HL-60 (cell line): ENCODE measurements around the gene EDA.

Experiments used
- DNase-seq, 2 experiments: peaks; one replicate each; pipeline ENCODE4 v3.0.0-alpha.2; 2010 to 2020; ENCODE audit warnings: low read depth in 1 of 2, low spot score in 1 of 2
- H3K27ac ChIP-seq: fragments of 250-450 bp; sonication (Bioruptor Pico); replicated peaks from 2 replicates; pipeline ENCODE4 v1.5.1; 2020; ENCODE audit warnings: mild to moderate bottlenecking, moderate library complexity
- H3K27me3 ChIP-seq: fragments of 250-450 bp; sonication (Bioruptor Pico); 2 replicates; pipeline ENCODE4 v1.5.1; 2021; ENCODE audit warnings: mild to moderate bottlenecking, moderate library complexity; ENCODE audit not compliant: insufficient read depth, poor library complexity, severe bottlenecking
- H3K4me3 ChIP-seq: replicated peaks from 2 replicates; pipeline ENCODE4 v1.5.1; 2011; ENCODE audit warnings: mild to moderate bottlenecking, control low read depth, low read length; ENCODE audit not compliant: insufficient read depth
- CTCF ChIP-seq: IDR thresholded peaks from one replicate; pipeline ENCODE4 v1.5.1; 2011; ENCODE audit warnings: low read length, control low read depth, inconsistent platforms; ENCODE audit not compliant: insufficient read depth
- GABPA ChIP-seq: IDR thresholded peaks from 2 replicates; pipeline ENCODE4 v1.6.1; 2012; ENCODE audit warnings: low read depth
- POLR2AphosphoS5 ChIP-seq: IDR thresholded peaks from 2 replicates; pipeline ENCODE4 v1.6.1; 2012; ENCODE audit warnings: low read depth
- REST ChIP-seq: IDR thresholded peaks from 2 replicates; pipeline ENCODE4 v1.6.1; 2012; ENCODE audit warnings: low read depth; ENCODE audit not compliant: insufficient replicate concordance
- SPI1 ChIP-seq: IDR thresholded peaks from 2 replicates; pipeline ENCODE4 v1.6.1; 2012; ENCODE audit warnings: low read depth, mild to moderate bottlenecking, borderline replicate concordance

The EDA gene

GRCh38 chrX:69718102-69718501 lies 102.2 kb downstream of the EDA start:
- DNase-seq = no peak
- Histone ChIP-seq H3K27ac (no peak overlapping the region), H3K4me3 (no peak overlapping the region), H3K27me3 (no peaks in the 10 kb centered on the region)
- TF ChIP-seq POLR2AphosphoS5 = no peak
- no peak for TF ChIP-seq CTCF
- no peak for TF ChIP-seq SPI1
- no peak for TF ChIP-seq GABPA
- no peak for TF ChIP-seq REST

- no peak for TF ChIP-seq POLR2AphosphoS5
- TF ChIP-seq CTCF = no peak
- TF ChIP-seq REST = no peak
- no peak for TF ChIP-seq SPI1
- no peak for TF ChIP-seq GABPA
- no peaks in the 10 kb centered on the region for H3K27me3 ChIP-seq
- no peak overlapping the region for H3K4me3 ChIP-seq
- no peak overlapping the region for H3K27ac ChIP-seq
- no peak for DNase-seq
Measured at GRCh38 chrX:69724307-69724706, 108.4 kb downstream of the EDA start.

- Histone ChIP-seq H3K27me3 (no peaks in the 10 kb centered on the region), H3K27ac (no peak overlapping the region), H3K4me3 (no peak overlapping the region)
- no peak for TF ChIP-seq SPI1
- TF ChIP-seq POLR2AphosphoS5 = no peak
- TF ChIP-seq REST = no peak
- no peak for TF ChIP-seq GABPA
- no peak for TF ChIP-seq CTCF
- DNase-seq = no peak
Measured at GRCh38 chrX:69740317-69740716, 124.4 kb downstream of the EDA start.
